GM04504 (cell line): Measurements from ENCODE around the gene PLCB3.

Experiments used
- DNase-seq: peaks from one replicate; pipeline ENCODE4 v3.0.0-alpha.2; 2012; ENCODE audit warnings: low read depth

The PLCB3 gene

DNA sequence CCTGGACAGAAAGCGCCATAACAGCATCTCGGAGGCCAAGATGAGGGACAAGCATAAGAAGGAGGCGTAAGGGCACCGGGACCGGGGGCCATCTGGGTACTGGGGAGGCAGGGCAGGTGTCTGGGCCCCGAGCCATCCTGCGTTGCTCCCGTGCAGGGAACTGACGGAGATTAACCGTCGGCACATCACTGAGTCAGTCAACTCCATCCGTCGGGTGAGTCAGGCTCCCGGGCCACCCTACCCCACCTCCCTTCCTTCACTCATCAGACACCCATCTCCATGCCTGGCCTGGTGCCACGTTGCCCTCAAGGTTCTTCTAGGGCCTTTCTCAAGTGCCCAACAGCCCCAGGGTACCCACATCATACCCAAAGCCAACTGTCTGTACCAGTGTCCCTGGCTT, 15.0 kb downstream of the PLCB3 start:
- no peak for DNase-seq

DNA sequence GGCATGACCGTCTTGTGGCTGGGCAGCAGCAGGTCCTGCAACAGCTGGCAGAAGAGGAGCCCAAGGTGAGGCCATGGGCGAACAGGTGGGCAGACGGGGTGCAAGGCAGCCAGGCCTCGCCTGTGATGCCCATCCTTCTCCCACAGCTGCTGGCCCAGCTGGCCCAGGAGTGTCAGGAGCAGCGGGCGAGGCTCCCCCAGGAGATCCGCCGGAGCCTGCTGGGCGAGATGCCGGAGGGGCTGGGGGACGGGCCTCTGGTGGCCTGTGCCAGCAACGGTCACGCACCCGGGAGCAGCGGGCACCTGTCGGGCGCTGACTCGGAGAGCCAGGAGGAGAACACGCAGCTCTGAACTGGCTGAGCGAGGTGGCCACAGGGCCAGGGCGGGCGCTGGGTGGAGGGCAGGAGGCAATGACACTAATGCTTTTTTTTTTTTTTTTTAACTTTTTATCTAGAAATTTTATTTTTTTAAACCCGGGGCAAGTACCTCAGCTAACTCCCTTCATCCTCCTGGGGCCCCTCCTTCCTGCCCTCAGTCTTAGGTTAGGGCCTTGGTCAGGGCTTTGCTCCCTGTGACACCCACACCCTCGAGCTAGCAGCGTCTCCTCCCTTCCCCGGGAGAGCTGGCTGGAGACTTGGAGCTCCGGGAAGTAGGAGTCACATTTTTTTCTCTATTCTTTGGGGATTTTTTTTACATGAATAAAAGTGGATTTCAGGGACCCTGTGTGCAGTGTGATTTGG, 16.0 kb downstream of the PLCB3 start:
- no peak for DNase-seq

DNA sequence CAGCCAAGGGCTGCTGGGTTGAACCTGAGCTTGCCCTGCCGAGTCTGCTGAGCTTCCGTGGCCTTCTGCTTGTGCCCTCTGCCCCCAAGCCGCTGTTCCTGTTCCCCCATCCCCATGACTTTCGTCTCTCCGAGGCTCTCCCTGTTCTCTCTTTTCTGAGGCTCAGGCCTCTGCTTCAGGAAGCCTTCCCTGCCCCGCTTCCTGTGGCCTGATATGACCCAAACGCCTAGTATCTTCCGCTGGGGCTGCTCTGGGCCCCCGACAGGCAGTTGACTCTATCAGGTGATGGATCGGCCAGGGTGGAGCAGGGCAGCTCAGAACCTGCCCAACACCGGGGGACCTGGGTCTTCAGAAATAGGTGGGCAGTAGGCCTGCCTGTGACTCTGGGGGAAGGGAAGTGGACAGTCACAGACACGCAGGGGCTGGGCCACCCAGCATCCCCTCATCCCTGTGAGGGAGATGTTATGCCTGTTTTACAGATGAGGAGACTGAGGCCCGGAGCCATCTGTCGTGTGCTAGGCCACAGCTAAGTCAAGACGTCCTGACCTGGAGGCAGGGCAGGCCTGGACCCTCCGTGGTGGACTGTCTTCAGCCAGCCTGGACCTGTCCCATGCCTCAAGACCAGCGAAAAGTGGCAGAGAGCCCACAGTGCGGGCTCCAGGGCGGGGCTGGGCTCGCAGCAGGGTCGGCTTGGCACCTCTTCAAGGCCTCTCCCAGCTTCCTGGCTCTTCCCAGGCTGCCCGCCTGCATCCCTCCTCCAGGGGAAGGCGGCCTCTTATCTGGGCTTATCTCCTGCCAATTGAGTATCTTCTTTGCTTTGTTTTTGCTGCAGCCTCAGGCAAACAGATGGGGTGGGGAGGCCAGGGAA, 16.9 kb downstream of the PLCB3 start:
- DNase-seq = no peak

DNA sequence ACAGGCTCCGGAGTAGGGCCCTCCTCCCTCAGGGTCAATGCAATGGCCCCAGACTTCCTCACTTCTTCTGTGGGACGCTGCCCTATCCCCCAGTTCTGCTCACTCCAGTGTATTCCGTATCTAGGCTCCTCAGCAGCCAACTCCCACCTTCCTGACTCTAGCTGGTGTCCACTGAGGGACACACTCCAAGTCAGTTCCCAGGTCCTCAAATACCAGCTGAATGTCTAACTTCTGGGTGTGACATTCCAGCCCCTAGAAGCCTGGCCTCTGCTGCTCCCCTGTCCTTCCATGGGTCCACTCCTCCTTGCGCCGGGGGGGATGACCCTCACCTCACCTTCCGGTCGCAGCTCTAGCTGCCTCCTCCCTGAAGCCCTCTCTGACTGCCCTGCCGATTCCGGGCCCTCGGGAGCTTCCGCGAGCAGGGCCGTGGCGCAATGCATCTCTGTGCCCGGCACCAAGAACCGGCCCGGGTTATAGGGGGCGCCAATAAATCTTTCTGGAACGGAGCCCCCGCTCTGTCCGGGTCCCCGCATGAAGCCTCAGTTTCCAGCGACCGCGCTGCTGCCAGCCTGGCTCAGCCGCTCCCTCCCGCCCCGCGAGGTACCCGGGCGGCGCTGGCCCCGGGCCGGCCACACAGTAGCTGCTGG, 17.7 kb downstream of the PLCB3 start:
- DNase-seq = no peak

DNA sequence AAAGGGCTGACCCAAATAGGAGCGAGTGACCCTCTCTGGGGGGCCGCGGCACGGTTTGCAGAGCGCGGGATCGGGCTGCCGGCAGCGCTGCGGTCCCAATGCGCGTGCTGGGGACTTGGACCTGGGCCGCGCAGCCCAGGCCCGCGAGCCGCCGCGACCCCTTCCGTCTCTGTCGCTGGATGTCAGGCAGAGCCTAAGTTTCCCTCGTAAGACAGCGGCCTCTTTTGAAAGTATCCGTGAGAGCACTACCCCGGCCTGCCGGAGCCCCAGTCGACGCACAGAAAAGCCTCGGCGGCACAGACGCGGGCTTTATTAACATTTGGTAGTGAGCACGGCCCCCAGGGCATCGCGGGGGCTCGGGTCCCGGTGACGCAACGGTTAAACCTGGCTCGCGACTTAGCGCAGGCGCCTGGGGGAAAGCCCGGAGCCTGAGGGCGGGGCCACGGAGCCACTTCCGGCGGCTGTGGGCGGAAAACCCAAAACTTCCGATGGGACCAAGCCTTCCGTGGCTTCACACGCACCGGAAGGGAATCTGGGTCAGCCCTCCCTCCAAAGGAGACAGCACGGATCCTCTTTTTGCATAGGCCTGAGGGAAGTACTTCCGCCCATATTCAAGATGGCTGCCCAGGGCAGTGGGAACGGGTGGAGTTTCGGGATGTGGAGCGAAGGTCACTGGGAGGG, 18.4 kb downstream of the PLCB3 start:
- peak; percentile 100 for DNase-seq

DNA sequence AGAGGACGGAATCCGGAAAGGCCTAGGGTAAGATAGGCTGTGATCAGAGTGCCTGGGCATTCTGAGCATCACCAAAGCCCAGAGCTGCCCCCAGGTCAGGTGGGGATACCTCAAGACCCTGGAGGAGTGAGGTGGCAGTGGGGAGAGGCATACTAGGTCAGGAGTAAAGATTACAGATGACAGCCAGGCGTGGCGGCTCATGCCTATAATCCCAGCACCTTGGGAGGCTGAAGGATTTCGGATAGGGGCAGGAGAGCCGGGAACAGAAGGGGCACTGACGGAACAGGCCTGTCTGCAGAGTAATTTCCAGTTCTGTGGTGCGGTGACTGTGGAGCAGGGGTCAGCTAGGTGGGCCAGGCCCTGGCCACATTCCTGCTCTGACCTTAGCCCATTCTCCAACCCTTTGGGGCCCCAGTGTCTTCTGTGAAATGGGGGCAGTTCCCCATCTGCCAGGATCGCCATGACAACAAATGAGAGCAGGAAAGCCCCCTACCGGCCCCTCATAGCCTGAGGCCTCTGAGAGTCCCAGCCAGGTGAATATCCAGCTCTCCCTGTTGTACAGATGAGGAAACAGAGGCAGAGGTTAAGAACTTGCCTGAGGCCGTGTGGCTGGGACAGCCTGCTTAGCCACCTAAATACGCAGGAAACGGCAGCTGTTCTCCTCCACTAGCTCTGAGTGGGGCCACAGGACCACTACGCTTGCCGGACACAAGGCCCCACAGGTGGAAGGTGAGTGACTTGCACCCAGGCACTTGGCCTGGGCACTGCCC, 23.9 kb downstream of the PLCB3 start:
- DNase-seq = no peak

DNA sequence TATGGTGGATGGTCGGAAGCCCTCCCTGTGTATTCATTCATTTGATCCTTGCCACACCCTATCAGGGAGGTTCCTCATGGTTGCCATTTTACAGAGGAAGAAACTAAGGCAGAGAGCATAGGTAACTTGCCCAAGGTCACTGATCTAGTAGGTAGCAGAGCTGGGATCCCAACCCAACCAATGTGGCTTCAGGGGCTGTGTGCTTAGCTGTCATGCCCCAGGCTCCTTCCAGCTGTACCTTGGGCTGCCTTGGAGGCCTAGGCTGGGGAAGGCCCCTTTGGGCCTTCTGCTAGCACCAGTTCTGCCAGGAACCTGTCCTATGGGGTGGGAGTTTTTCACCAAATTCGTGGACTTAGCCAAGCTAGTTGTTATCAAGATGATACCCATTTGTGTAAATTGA, 24.5 kb downstream of the PLCB3 start:
- no peak for DNase-seq

DNA sequence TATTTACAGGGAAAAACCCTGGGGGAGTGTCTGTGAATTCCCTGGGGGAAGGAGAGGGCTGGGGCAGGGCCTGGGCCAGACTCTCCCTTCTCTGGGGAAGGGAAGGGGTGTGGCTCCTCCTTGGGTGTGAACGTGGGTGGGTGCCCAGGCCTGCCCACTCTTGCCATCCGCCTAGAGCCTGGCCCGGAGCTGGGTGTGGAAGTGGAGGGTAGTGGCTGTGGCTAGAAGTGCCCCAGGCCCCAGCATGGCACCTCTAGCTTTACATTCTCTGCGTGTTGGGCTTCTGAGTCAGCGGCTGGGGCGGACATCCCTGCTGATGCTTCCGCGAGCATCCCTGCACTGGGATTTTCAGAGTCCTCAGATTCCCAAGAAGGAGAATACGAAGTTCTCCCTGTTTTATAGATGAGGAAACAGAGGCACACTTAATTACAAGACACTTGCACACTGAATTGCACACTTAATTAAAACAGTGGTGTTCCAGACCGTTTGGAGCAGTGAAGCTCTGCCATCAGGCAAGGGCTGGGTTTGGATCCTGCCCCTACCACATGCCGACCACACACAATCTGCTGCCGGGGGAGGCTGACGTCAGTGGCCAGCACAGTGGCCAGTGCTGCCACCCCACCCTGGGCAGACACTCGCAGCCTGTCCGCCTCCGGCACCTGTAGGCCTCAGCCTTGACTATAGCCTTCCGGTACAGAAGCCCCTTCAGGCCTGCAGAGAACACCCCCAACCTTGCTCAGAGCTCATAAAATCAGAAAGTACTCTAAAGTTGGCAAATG, 25.5 kb downstream of the PLCB3 start:
- DNase-seq = no peak

DNA sequence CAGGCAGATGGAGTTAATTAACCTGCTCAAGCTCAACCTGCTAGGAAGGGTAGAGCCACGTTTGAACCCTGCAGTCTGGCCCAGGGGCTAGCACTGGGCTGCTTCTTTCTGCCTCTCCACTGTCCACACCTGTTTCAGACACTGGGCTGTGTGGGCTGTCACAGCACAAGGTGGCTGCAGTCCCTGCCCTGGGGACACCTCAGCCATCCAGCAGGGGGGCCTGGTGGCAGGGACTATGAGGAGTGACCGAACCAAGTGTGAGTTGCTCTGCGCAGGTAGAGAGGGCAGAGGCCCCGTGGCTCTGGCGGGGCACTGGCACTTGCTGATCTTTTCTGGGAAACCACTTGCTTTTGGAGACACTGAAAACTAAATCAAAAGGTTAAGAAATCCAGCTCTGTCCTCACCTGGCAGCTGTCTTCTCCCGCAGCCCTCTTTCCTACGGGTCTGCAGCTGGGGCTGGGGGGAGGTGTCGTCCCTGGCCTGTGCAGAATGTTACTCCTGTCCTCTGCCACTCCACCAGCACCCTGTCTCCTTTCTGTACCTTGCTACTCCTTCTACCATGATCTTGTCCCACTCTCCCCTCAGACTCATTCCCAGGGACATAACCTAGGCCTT, 27.4 kb downstream of the PLCB3 start:
- DNase-seq = no peak

DNA sequence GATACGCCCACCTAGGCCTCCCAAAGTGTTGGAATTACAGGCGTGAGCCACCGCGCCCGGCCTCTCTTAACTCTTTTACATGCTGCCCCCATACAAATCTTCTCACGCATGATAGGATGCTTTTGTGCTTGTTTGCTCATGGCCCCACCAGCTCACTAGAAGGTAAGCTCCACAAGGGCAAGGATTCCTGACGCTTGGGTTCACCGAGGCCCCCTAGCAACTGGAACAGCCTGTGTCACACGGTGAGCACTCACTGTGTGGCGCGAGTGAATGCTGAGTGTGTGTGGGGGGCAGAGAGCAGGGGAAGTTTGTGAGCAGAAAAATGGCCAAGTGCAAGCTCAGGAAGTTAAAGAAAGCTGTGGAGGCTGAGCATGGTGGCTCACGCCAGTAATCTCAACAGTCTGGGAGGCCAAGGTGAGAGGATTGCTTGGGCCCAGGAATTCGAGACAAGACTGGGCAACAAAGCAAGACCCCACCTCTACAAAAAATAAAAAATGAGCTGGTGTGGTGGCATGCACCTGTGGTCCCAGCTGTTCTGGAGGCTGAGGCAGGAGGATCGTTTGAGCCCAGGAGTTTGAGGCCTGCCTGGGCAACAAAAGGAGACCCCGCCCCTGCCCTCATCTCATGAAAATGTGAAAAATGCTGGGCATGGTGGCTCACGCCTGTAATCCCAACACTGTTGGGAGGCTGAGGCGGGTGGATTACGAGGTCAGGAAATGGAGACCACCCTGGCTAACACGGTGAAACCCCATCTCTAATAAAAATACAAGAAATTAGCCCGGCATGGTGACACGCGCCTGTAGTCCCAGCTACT, 30.8 kb downstream of the PLCB3 start:
- no peak for DNase-seq

DNA sequence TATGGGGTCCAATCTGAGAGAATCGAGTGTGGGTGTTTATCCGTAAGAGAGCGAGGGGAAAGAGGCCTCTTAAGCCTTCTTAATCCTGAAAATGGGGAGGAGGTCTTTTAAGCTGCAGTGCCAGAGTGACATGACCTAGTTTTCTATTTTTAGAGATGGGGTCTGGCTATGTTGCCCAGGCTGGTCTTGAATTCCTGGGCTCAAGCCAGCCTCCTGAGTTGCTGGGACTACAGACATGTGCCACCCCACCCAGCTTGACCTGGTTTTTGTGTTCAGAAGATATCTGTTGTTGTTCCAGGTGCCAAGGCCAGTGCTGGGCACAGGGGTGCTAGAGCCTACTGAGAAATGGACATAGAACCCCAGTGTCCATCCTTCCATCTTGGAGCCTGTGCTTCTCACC, 31.8 kb downstream of the PLCB3 start:
- DNase-seq = no peak

DNA sequence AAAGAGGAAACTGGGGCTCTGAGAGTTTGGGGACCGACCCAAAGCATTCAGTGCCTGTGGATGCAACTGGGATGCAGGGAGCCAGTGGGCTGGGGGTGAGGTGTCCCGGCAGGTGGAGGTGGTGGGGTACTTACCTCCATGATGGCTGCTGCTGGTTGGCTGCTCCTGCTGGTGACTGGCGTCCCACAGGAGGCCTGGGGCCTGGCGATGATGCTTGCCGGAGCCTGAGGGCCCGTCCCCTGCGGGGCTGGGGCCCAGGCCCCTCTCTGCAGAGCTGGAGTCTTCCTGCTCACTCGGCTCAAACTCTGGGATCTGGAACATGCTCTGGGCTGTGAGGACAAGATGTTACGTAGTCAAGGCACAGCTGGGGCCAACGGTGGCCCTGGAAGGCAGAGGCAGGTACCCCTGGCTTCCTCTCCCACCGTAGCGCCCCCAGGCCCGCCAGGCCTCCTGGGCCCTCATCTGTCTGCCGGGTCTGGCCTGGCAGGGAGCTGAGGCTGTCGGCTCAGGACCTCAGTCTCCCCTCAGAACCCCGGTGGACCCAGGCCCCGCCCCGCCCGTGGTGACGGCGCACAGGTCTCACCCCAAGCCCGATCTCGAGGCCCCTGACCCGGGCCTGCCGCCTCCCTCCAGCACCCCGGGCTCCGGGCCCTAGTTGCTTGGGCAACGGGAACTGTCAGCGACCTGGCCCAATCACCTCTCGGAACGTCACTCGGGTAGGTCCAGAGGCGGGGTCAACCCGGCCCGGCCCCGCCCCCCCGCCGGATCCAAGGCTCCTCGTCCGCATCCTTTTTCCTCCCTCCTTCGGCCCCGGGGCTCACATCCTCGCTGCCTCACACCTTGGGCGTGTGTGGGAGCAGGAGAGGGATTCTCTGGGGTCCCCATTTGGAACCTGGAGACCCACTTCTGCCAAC, 33.0 kb downstream of the PLCB3 start, which contains the start of gene BAD:
TSS of gene BAD (minus strand) at position 618 of the 914 bp plus-strand sequence. CDS start at position 321, 297 bp downstream.
- DNase-seq = peak; percentile 78

DNA sequence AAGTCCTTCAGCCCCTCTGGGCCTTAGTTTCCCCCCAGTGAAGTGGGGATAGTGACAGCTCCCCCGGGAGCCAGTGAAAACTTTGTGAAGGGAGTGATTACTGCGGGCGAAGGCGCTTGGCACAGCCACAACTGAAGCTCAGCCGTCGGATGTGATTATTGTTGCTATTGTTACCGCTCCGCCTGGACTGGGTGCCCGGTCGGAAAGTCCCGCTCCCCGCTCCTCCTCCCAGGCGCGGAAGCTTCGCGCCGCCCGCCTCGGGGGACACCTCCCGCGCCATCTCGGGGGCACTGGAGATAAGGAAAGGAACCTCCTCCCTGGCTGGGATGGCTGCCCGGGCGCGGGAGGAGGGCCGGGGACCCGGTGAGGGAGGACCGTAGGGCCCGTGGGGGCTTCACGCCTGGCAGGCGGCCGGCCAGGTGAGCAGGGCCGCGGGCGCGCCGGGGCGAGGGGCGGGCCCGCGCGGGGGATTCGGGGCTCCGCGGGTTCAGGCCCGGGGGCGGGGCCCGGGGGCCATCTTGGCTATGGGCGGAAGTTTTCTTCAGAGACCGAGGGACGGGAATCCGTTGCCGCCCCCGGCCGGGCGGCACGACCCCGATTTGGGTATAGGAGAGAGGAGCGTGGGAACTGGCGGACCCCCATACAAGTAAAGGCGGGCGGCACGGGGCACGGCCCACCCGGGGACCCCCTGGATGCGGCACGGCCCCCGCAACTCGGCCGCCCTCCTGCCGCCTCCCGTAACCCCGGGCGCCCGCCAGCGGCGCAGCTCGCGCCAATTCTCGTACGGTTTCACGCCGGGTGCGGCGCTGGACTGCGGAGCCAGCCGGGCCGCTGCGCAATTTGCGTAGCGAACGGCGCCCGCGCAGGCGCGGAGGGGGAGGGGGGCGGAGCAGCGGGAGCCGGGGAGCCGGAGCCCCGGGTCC, 33.9 kb downstream of the PLCB3 start, which contains the start of gene GPR137:
TSS of gene GPR137 (plus strand) at position 887 of the 923 bp plus-strand sequence. CDS start 677 bp downstream, outside the sequence.
- DNase-seq = no peak

DNA sequence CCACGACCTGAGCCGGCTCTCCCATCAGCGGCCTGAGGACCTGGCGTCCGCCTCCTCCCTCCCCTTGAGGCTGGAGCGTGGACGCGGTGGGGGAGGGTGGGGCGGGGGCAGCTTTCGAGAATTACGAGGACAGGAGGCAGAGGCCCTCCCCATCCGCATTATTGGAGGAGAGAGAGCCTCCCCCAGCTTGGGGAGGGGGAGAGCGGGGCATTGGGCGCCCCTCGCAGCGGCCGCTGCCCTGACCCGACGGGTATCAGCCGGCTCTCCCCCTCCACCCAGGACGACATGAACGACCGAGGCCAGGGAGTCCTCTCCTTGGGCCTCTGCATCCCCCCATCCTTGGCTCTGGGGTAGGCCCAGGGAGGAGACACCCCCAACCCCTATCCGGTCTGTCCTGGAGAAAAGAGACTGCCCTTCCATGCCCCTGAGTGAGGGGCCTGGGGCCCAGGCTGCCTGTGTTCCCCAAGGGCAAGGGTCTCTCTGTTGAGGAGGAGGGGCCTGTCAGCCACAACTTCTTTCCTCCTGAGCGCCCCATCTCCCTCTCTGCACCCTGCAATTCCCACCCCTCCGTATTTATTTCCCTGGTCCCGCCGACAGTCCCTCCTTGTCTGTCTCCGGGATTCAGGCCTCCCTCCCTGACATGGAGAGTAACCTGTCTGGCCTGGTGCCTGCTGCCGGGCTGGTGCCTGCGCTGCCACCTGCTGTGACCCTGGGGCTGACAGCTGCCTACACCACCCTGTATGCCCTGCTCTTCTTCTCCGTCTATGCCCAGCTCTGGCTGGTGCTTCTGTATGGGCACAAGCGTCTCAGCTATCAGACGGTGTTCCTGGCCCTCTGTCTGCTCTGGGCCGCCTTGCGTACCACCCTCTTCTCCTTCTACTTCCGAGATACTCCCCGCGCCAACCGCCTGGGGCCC, 34.8 kb downstream of the PLCB3 start:
- no peak for DNase-seq

DNA sequence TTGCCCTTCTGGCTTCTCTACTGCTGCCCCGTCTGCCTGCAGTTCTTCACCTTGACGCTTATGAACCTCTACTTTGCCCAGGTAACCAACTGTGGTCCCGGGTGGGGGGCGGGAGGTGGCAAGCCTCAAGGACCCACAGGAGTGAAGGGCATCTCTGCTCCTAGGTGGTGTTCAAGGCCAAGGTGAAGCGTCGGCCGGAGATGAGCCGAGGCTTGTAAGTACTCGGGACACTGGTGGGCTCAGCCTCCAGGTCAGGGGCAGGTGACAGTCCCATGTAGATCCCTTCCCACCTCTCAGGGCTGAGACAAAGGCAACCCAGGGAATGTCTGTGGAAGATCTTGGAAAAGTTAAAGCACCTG, 35.5 kb downstream of the PLCB3 start:
- DNase-seq = no peak
